H9 (cell line): ENCODE data around the gene IDH2. TPM values are rescaled to one million over a fixed set of nuclear protein-coding genes. Genes with fewer than 3 reads are reported as not detected.

ENCODE experiments used
- DNase-seq: peaks from one replicate; pipeline ENCODE4 v3.0.0-alpha.2; 2017
- H2AFZ ChIP-seq: one replicate; pipeline ENCODE4 v1.6.1; 2013; ENCODE audit warnings: mild to moderate bottlenecking, low read length, control low read depth, moderate library complexity
- H2AK5ac ChIP-seq: 2 replicates; pipeline ENCODE4 v1.6.1; 2013; ENCODE audit warnings: low read length, control low read depth, mixed read lengths; ENCODE audit not compliant: insufficient read length
- H2BK120ac ChIP-seq: one replicate; pipeline ENCODE4 v1.6.1; 2013; ENCODE audit warnings: low read depth, mild to moderate bottlenecking, low read length, control low read depth, inconsistent platforms; ENCODE audit not compliant: poor library complexity, severe bottlenecking
- H2BK12ac ChIP-seq: 2 replicates; pipeline ENCODE4 v1.6.1; 2013; ENCODE audit warnings: low read length, control low read depth, mixed read lengths, low read depth; ENCODE audit not compliant: insufficient read length
- H2BK15ac ChIP-seq: 2 replicates; pipeline ENCODE4 v1.6.1; 2013; ENCODE audit warnings: low read depth, low read length, control low read depth
- H2BK20ac ChIP-seq: one replicate; pipeline ENCODE4 v1.6.1; 2013; ENCODE audit warnings: low read depth, mild to moderate bottlenecking, low read length, control low read depth, inconsistent platforms; ENCODE audit not compliant: poor library complexity, severe bottlenecking
- H2BK5ac ChIP-seq: 2 replicates; pipeline ENCODE4 v1.6.1; 2013; ENCODE audit warnings: low read length, control low read depth, mixed read lengths; ENCODE audit not compliant: insufficient read length
- H3K14ac ChIP-seq: 2 replicates; pipeline ENCODE4 v1.6.1; 2013; ENCODE audit warnings: low read length, control low read depth; ENCODE audit not compliant: insufficient read depth
- H3K18ac ChIP-seq: 2 replicates; pipeline ENCODE4 v1.6.1; 2013; ENCODE audit warnings: low read depth, mild to moderate bottlenecking, mixed read lengths, low read length, control low read depth; ENCODE audit not compliant: insufficient read length
- H3K23ac ChIP-seq: 2 replicates; pipeline ENCODE4 v1.6.1; 2013; ENCODE audit warnings: low read length, control low read depth, mixed read lengths, low read depth; ENCODE audit not compliant: insufficient read length
- H3K23me2 ChIP-seq: 2 replicates; pipeline ENCODE4 v1.6.1; 2013; ENCODE audit warnings: low read depth, mild to moderate bottlenecking, mixed read lengths, low read length, control low read depth; ENCODE audit not compliant: insufficient read length, poor library complexity, severe bottlenecking
- H3K27ac ChIP-seq: 2 replicates; pipeline ENCODE4 v1.5.1; 2013; ENCODE audit warnings: low read length, control low read depth, mixed read lengths, low read depth; ENCODE audit not compliant: insufficient read length
- H3K27me3 ChIP-seq: 2 replicates; pipeline ENCODE4 v1.6.1; 2013; ENCODE audit warnings: low read length, control low read depth, inconsistent platforms; ENCODE audit not compliant: insufficient read depth
- H3K4ac ChIP-seq: 2 replicates; pipeline ENCODE4 v1.6.1; 2013; ENCODE audit warnings: low read depth, mild to moderate bottlenecking, control low read depth, inconsistent platforms, low read length, moderate library complexity
- H3K4me1 ChIP-seq: 2 replicates; pipeline ENCODE4 v1.6.1; 2013; ENCODE audit warnings: low read length, control low read depth, inconsistent platforms; ENCODE audit not compliant: insufficient read depth
- H3K4me2 ChIP-seq: 2 replicates; pipeline ENCODE4 v1.6.1; 2013; ENCODE audit warnings: low read length, control low read depth, mixed read lengths; ENCODE audit not compliant: insufficient read length, insufficient read depth
- H3K56ac ChIP-seq: 2 replicates; pipeline ENCODE4 v1.6.1; 2013; ENCODE audit warnings: low read depth, mild to moderate bottlenecking, mixed read lengths, low read length, control low read depth; ENCODE audit not compliant: insufficient read length
- H3K79me1 ChIP-seq: 2 replicates; pipeline ENCODE4 v1.6.1; 2013; ENCODE audit warnings: low read depth, mild to moderate bottlenecking, moderate library complexity, low read length, control low read depth, inconsistent platforms; ENCODE audit not compliant: insufficient read depth, poor library complexity, severe bottlenecking
- H3K79me2 ChIP-seq: 2 replicates; pipeline ENCODE4 v1.6.1; 2013; ENCODE audit warnings: low read length, control low read depth, inconsistent platforms; ENCODE audit not compliant: insufficient read depth
- H3K9ac ChIP-seq: 2 replicates; pipeline ENCODE4 v1.6.1; 2013; ENCODE audit warnings: low read length, control low read depth, mixed read lengths; ENCODE audit not compliant: insufficient read length; ENCODE audit errors: extremely low read depth
- H3K9me3 ChIP-seq: one replicate; pipeline ENCODE4 v1.6.1; 2013; ENCODE audit warnings: low read depth, low read length, inconsistent platforms; ENCODE audit not compliant: control insufficient read depth
- H3T11ph ChIP-seq: one replicate; pipeline ENCODE4 v1.6.1; 2013; ENCODE audit warnings: mild to moderate bottlenecking, low read length, control low read depth, inconsistent platforms
- H4K20me1 ChIP-seq: one replicate; pipeline ENCODE4 v1.6.1; 2013; ENCODE audit not compliant: control insufficient read depth, insufficient read length, insufficient read depth
- H4K5ac ChIP-seq: 2 replicates; pipeline ENCODE4 v1.6.1; 2013; ENCODE audit warnings: low read depth, mild to moderate bottlenecking, mixed read lengths, low read length, control low read depth; ENCODE audit not compliant: insufficient read length
- H4K8ac ChIP-seq: replicated peaks from 2 replicates; pipeline ENCODE4 v1.6.1; 2013; ENCODE audit warnings: low read length, control low read depth, mixed read lengths, low read depth; ENCODE audit not compliant: insufficient read length
- H4K91ac ChIP-seq: 2 replicates; pipeline ENCODE4 v1.6.1; 2013; ENCODE audit warnings: low read depth, mild to moderate bottlenecking, moderate library complexity, mixed read lengths, low read length, control low read depth; ENCODE audit not compliant: insufficient read length
- H3K27ac Mint-ChIP-seq, 3 experiments: 2 replicates in 2 of 3; 3 replicates in 1 of 3; pipeline ENCODE4 v1.8.0; 2020 to 2021; ENCODE audit warnings: mixed read lengths in 3 of 3, mild to moderate bottlenecking in 1 of 3, moderate library complexity in 1 of 3
- H3K27me3 Mint-ChIP-seq: 2 replicates; pipeline ENCODE4 v1.8.0; 2021; ENCODE audit warnings: low read depth, mild to moderate bottlenecking, moderate library complexity, mixed read lengths
- H3K36me3 Mint-ChIP-seq, 3 experiments: 2 replicates in 2 of 3; 3 replicates in 1 of 3; pipeline ENCODE4 v1.8.0; 2020 to 2021; ENCODE audit warnings: low read depth in 3 of 3, mixed read lengths in 3 of 3; ENCODE audit not compliant: insufficient read depth in 1 of 3
- H3K4me1 Mint-ChIP-seq, 2 experiments: 2 replicates each; pipeline ENCODE4 v1.8.0; 2020; ENCODE audit warnings: mixed read lengths in 2 of 2
- H3K4me3 Mint-ChIP-seq, 2 experiments: 2 replicates in 1 of 2; 3 replicates in 1 of 2; pipeline ENCODE4 v1.8.0; 2020 to 2021; ENCODE audit warnings: mild to moderate bottlenecking in 2 of 2, mixed read lengths in 2 of 2, moderate library complexity in 1 of 2
- H3K9me3 Mint-ChIP-seq, 2 experiments: 2 replicates in 1 of 2; 3 replicates in 1 of 2; pipeline ENCODE4 v1.8.0; 2020; ENCODE audit warnings: mild to moderate bottlenecking in 2 of 2, mixed read lengths in 2 of 2, moderate library complexity in 1 of 2
- WGBS: extraction: QIAGEN DNeasy Blood & Tissue Kit; methylation state at CpG from one replicate; pipeline ENCODE4 v1.1.7; 2013; ENCODE audit warnings: missing lambda C conversion rate, low lambda C conversion rate, mixed read lengths; ENCODE audit not compliant: insufficient read length; ENCODE audit errors: extremely low coverage; 5-methylcytosine and 5-hydroxymethylcytosine counted together
- total RNA-seq: library from RNA; stranded (reverse); gene quantifications from 2 replicates; pipeline ENCODE4 v1.2.1, GENCODE V29; 2021
- TF ChIP-seq, protein P1 (sequence below): fragments of 200-600 bp; sonication (generic); conservative IDR thresholded peaks from 3 replicates; pipeline ENCODE4 v1.8.0; 2021; ENCODE audit warnings: antibody characterized with exemption, mild to moderate bottlenecking

The IDH2 gene
- total RNA-seq, 1 experiment from 2014 or later = 57.7 TPM

DNA sequence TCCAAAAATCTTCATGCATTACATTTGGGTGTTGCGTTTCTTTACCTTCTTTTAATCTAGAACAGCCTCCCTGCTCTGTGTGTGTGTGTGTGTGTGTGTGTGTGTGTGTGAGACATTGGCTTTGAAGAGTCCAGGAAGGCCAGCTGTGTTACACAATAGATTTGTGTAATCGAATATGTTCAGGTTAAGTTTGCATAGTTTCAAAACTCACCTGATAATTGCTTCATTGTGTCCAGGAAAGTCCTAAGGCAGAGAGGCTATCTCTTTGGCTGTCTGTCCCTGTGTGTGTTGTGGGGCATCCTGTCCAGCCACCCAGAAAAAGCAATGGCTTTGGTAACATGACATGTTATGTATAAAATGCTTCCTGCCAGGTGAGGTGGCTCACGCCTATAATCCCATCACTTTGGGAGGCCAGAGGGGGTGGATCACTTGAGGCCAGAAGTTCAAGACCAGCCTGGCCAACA is 63.6 kb downstream of the IDH2 start:
- H3K79me2 ChIP-seq = 0 out of 2 replicates have a peak, but pooled peaks cover 2% of the 10 kb centered on the region
- H3K79me1 ChIP-seq = no peaks in the 10 kb centered on the region
- no peaks in the 10 kb centered on the region for H3K9me3 ChIP-seq
- no peak overlapping the region for H3K4me2 ChIP-seq
- H3K23ac ChIP-seq = no peak overlapping the region
- no peak overlapping the region for H3K18ac ChIP-seq
- H2BK20ac ChIP-seq = no peak overlapping the region
- H3K27me3 ChIP-seq = no peaks in the 10 kb centered on the region
- H2BK15ac ChIP-seq = no peak overlapping the region
- H2AK5ac ChIP-seq = no peak overlapping the region
- H4K8ac ChIP-seq = no peak overlapping the region
- H2BK12ac ChIP-seq = no peak overlapping the region
- TF ChIP-seq, protein P1, sequence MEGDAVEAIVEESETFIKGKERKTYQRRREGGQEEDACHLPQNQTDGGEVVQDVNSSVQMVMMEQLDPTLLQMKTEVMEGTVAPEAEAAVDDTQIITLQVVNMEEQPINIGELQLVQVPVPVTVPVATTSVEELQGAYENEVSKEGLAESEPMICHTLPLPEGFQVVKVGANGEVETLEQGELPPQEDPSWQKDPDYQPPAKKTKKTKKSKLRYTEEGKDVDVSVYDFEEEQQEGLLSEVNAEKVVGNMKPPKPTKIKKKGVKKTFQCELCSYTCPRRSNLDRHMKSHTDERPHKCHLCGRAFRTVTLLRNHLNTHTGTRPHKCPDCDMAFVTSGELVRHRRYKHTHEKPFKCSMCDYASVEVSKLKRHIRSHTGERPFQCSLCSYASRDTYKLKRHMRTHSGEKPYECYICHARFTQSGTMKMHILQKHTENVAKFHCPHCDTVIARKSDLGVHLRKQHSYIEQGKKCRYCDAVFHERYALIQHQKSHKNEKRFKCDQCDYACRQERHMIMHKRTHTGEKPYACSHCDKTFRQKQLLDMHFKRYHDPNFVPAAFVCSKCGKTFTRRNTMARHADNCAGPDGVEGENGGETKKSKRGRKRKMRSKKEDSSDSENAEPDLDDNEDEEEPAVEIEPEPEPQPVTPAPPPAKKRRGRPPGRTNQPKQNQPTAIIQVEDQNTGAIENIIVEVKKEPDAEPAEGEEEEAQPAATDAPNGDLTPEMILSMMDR = no peak
- no peak for DNase-seq
- no peak overlapping the region for H3K56ac ChIP-seq
- H3K14ac ChIP-seq = no peak overlapping the region
- H4K91ac ChIP-seq = no peak overlapping the region
- H4K5ac ChIP-seq = no peak overlapping the region
- no peaks in the 10 kb centered on the region for H3K23me2 ChIP-seq
- H3K4me3 Mint-ChIP-seq = no peak overlapping the region; a peak in 1 of 5 replicates
- no peaks in the 10 kb centered on the region for H3K36me3 Mint-ChIP-seq
- H3K27me3 Mint-ChIP-seq = no peaks in the 10 kb centered on the region; the same call in 1 of the 2 replicates
- peaks cover 56 to 68% of the 10 kb centered on the region in 2 experiments for H3K4me1 Mint-ChIP-seq
- no peak overlapping the region for H3K9ac ChIP-seq
- H3T11ph ChIP-seq = no peak overlapping the region
- no peak overlapping the region for H3K4ac ChIP-seq
- H2BK120ac ChIP-seq = no peak overlapping the region
- no CpG with 5 or more reads among the region's 3 CpGs for WGBS
- no peaks in the 10 kb centered on the region for H3K9me3 Mint-ChIP-seq
- H3K4me1 ChIP-seq = peaks cover 11% of the 10 kb centered on the region; the same call in 1 of the 2 replicates
- H2AFZ ChIP-seq = no peak overlapping the region
- H2BK5ac ChIP-seq = no peak overlapping the region
- H4K20me1 ChIP-seq = no peaks in the 10 kb centered on the region
- peak overlapping the region in 2 of 3 experiments; percentile 1 to 15; a peak in 2 of 7 replicates for H3K27ac Mint-ChIP-seq
- no peak overlapping the region for H3K27ac ChIP-seq
